IPS-18c (cell line): Measurements from ENCODE around the gene MORN1.

Experiments
- H3K4me3 ChIP-seq: 2 replicates; pipeline ENCODE4 v1.7.0; 2013; ENCODE audit warnings: low read depth, mild to moderate bottlenecking, low read length, moderate library complexity; ENCODE audit not compliant: insufficient read depth
- H3K9me3 ChIP-seq: one replicate; pipeline ENCODE4 v1.6.1; 2013; ENCODE audit warnings: mild to moderate bottlenecking, low read length, moderate library complexity; ENCODE audit not compliant: control insufficient read depth, insufficient read depth

MORN1 gene

GRCh38 chr1:2352341-2352896 is 38.9 kb downstream of the MORN1 start:
- no peak overlapping the region for H3K4me3 ChIP-seq
- H3K9me3 ChIP-seq: no peaks in the 10 kb centered on the region

- H3K9me3 ChIP-seq: no peaks in the 10 kb centered on the region
- no peak overlapping the region for H3K4me3 ChIP-seq
These were observed 39.6 kb downstream of the MORN1 start for GRCh38 chr1:2351723-2352122.

GRCh38 chr1:2350911-2351655 is 40.3 kb downstream of the MORN1 start:
- Histone ChIP-seq H3K4me3 (no peak overlapping the region), H3K9me3 (no peaks in the 10 kb centered on the region)

GRCh38 chr1:2350501-2350900 is 40.9 kb downstream of the MORN1 start:
- H3K4me3 ChIP-seq: no peak overlapping the region
- no peaks in the 10 kb centered on the region for H3K9me3 ChIP-seq

- H3K9me3 ChIP-seq: no peaks in the 10 kb centered on the region
- H3K4me3 ChIP-seq: no peak overlapping the region
These were observed 41.5 kb downstream of the MORN1 start for GRCh38 chr1:2349806-2350205.

GRCh38 chr1:2348346-2349325 is 42.7 kb downstream of the MORN1 start:
- Histone ChIP-seq H3K9me3 (no peaks in the 10 kb centered on the region), H3K4me3 (no peak overlapping the region)

- no peak overlapping the region for H3K4me3 ChIP-seq
- H3K9me3 ChIP-seq: no peaks in the 10 kb centered on the region
These were observed 43.5 kb downstream of the MORN1 start for GRCh38 chr1:2347896-2348295.

GRCh38 chr1:2347409-2347785 is 44.0 kb downstream of the MORN1 start:
- Histone ChIP-seq H3K4me3 (no peak overlapping the region), H3K9me3 (no peaks in the 10 kb centered on the region)

- Histone ChIP-seq H3K4me3 (no peak overlapping the region), H3K9me3 (no peaks in the 10 kb centered on the region)
These were observed 44.5 kb downstream of the MORN1 start for GRCh38 chr1:2346691-2347408.

GRCh38 chr1:2345297-2346075 is 45.9 kb downstream of the MORN1 start:
- H3K9me3 ChIP-seq: no peaks in the 10 kb centered on the region

GRCh38 chr1:2344744-2345296 is 46.5 kb downstream of the MORN1 start:
- H3K4me3 ChIP-seq: no peak overlapping the region
- H3K9me3 ChIP-seq: no peaks in the 10 kb centered on the region

More at GRCh38 chr1:2345297-2346075, 45.9 kb downstream of the MORN1 start:
- no peak overlapping the region for H3K4me3 ChIP-seq

- no peaks in the 10 kb centered on the region for H3K9me3 ChIP-seq
- H3K4me3 ChIP-seq: no peak overlapping the region
These were observed 47.2 kb downstream of the MORN1 start for GRCh38 chr1:2344121-2344681.

- Histone ChIP-seq H3K4me3 (no peak overlapping the region), H3K9me3 (no peaks in the 10 kb centered on the region)
These were observed 48.1 kb downstream of the MORN1 start for GRCh38 chr1:2343023-2343935.

GRCh38 chr1:2342384-2343022 is 48.9 kb downstream of the MORN1 start:
- H3K9me3 ChIP-seq: no peaks in the 10 kb centered on the region

More at GRCh38 chr1:2342384-2343022, 48.9 kb downstream of the MORN1 start:
- H3K4me3 ChIP-seq: no peak overlapping the region
